Breast epithelium (tissue), 4 donors: Measurements from ENCODE around the gene CLASP1. TPM values are rescaled to one million over a fixed set of nuclear protein-coding genes. Genes with fewer than 3 reads are reported as not detected.

Experiments used
- DNase-seq, 2 donors: peaks; one replicate each; pipeline ENCODE4 v3.0.0-alpha.2; 2019; ENCODE audit warnings: low spot score in 2 of 2
- H3K27ac ChIP-seq, 2 donors: fragments of 200-600 bp; sonication (generic) in 1 of 2; one replicate each; pipeline ENCODE4 v1.5.1; 2016 to 2019; ENCODE audit warnings: mild to moderate bottlenecking in 1 of 2
- H3K27me3 ChIP-seq, 2 donors: fragments of 200-600 bp; sonication (generic) in 1 of 2; one replicate each; pipeline versions ENCODE4 v1.5.1 to v1.6.0; 2017 to 2019; ENCODE audit warnings: control low read depth in 1 of 2, mild to moderate bottlenecking in 1 of 2
- H3K36me3 ChIP-seq: fragments of 200-600 bp; one replicate; pipeline ENCODE4 v1.5.1; 2019
- H3K4me1 ChIP-seq, 2 donors: fragments of 200-600 bp; sonication (generic); one replicate each; pipeline ENCODE4 v1.5.1; 2016 to 2019; ENCODE audit warnings: control low read depth in 1 of 2
- H3K4me3 ChIP-seq, 3 donors: fragments of 200-600 bp; sonication (generic); 1 replicate in 2 of 3; 2 replicates in 1 of 3; pipeline ENCODE4 v1.5.1; 2016 to 2019; ENCODE audit warnings: mild to moderate bottlenecking in 3 of 3, moderate library complexity in 2 of 3
- H3K9me3 ChIP-seq, 2 donors: fragments of 200-600 bp; sonication (generic) in 1 of 2; one replicate each; pipeline ENCODE4 v1.5.1; 2016 to 2019; ENCODE audit warnings: control low read depth in 1 of 2
- CTCF ChIP-seq, 3 donors: fragments of 450-650 bp; IDR thresholded peaks; one replicate each; pipeline ENCODE4 v1.5.1; 2016 to 2017; ENCODE audit warnings: antibody characterized with exemption in 3 of 3, mild to moderate bottlenecking in 3 of 3, moderate library complexity in 3 of 3
- POLR2A ChIP-seq: fragments of 450-650 bp; IDR thresholded peaks from one replicate; pipeline ENCODE4 v1.6.1; 2016; ENCODE audit warnings: antibody characterized with exemption, mild to moderate bottlenecking, moderate library complexity
- POLR2AphosphoS5 ChIP-seq, 3 donors: sonication (generic); formaldehyde crosslinking; IDR thresholded peaks; one replicate each; pipeline ENCODE4 v1.6.1; 2017; ENCODE audit warnings: antibody characterized with exemption in 3 of 3
- intact Hi-C: fragments of 100-400 bp; cut with DNase I; formaldehyde crosslinking; loops from one replicate; pipeline ENCODE4 v1.15.1; 2023; ENCODE audit warnings: low total_unique reads
- total RNA-seq, 3 donors: library from RNA; depleted of rRNA; stranded (reverse); fragments of >200 nt; gene quantifications; one replicate each; pipeline ENCODE4 v1.1.0, GENCODE V29; 2016

The CLASP1 gene
- total RNA-seq, 3 donors from 2014 or later: 80.3 to 106 (median 98.7) TPM

- H3K4me1 ChIP-seq: no peaks in the 10 kb centered on the region
- DNase-seq: no peak
- intact Hi-C loops: no loop called here
- H3K27ac ChIP-seq: no peak overlapping the region
- no peaks in the 10 kb centered on the region for H3K9me3 ChIP-seq
- H3K27me3 ChIP-seq: no peaks in the 10 kb centered on the region
- H3K4me3 ChIP-seq: no peak overlapping the region
- no peaks in the 10 kb centered on the region for H3K36me3 ChIP-seq
- TF ChIP-seq POLR2AphosphoS5 (IDR thresholded peaks at IDR 0.05) (no peak), CTCF (IDR thresholded peaks at IDR 0.05) (no peak), POLR2A (no peak)
Observed at GRCh38 chr2:121372721-121373353, 276.4 kb downstream of the CLASP1 start.

- Histone ChIP-seq H3K4me1 (no peaks in the 10 kb centered on the region), H3K36me3 (no peaks in the 10 kb centered on the region), H3K9me3 (no peaks in the 10 kb centered on the region), H3K27me3 (no peaks in the 10 kb centered on the region), H3K27ac (no peak overlapping the region), H3K4me3 (no peak overlapping the region)
- no peak for DNase-seq
- intact Hi-C loops: no loop called here
- TF ChIP-seq CTCF (IDR thresholded peaks at IDR 0.05): no peak
- TF ChIP-seq POLR2AphosphoS5 (IDR thresholded peaks at IDR 0.05): no peak
- TF ChIP-seq POLR2A: no peak
Observed at GRCh38 chr2:121372082-121372481, 277.2 kb downstream of the CLASP1 start.

GRCh38 chr2:121368836-121369235 lies 280.4 kb downstream of the CLASP1 start:
- Histone ChIP-seq H3K9me3 (no peaks in the 10 kb centered on the region), H3K4me3 (no peak overlapping the region), H3K4me1 (no peaks in the 10 kb centered on the region), H3K36me3 (no peaks in the 10 kb centered on the region), H3K27ac (no peak overlapping the region), H3K27me3 (no peaks in the 10 kb centered on the region)
- no peak for DNase-seq
- intact Hi-C loops: no loop called here
- TF ChIP-seq POLR2AphosphoS5 (IDR thresholded peaks at IDR 0.05) (no peak), POLR2A (no peak), CTCF (IDR thresholded peaks at IDR 0.05) (no peak)

GRCh38 chr2:121368155-121368554 lies 281.1 kb downstream of the CLASP1 start:
- Histone ChIP-seq H3K9me3 (no peaks in the 10 kb centered on the region), H3K4me3 (no peak overlapping the region), H3K27me3 (no peaks in the 10 kb centered on the region), H3K36me3 (no peaks in the 10 kb centered on the region), H3K4me1 (no peaks in the 10 kb centered on the region), H3K27ac (no peak overlapping the region)
- no peak for TF ChIP-seq CTCF (IDR thresholded peaks at IDR 0.05)
- TF ChIP-seq POLR2A: no peak
- TF ChIP-seq POLR2AphosphoS5 (IDR thresholded peaks at IDR 0.05): no peak
- no peak for DNase-seq
- intact Hi-C loops: no loop called here

- no peak for DNase-seq
- intact Hi-C loops: no loop called here
- H3K27ac ChIP-seq: no peak overlapping the region
- H3K9me3 ChIP-seq: no peaks in the 10 kb centered on the region
- TF ChIP-seq CTCF (IDR thresholded peaks at IDR 0.05) (no peak), POLR2AphosphoS5 (IDR thresholded peaks at IDR 0.05) (no peak), POLR2A (no peak)
- no peak overlapping the region for H3K4me3 ChIP-seq
- no peaks in the 10 kb centered on the region for H3K27me3 ChIP-seq
- H3K36me3 ChIP-seq: no peaks in the 10 kb centered on the region
- H3K4me1 ChIP-seq: no peaks in the 10 kb centered on the region
Observed at GRCh38 chr2:121367246-121367900, 281.9 kb downstream of the CLASP1 start.
